AG04449 (cell line): ENCODE results near the gene SDCCAG8.

Source experiments
- CTCF ChIA-PET: fragments of 350-600 bp; formaldehyde crosslinking; extraction: SDS; loops from one replicate; lab custom pipeline; 2021; ENCODE audit warnings: antibody characterized with exemption; lab: Yijun Ruan, JAX
- POLR2A ChIA-PET: fragments of 400-600, 350-600 bp; formaldehyde crosslinking; extraction: SDS; loops from one replicate; lab custom pipeline; 2020; ENCODE audit warnings: antibody characterized with exemption, inconsistent platforms; lab: Yijun Ruan, JAX
- DNase-seq: peaks from one replicate; pipeline ENCODE4 v3.0.0-alpha.2; 2010; ENCODE audit warnings: low read depth, low spot score
- H3K4me3 ChIP-seq: 2 replicates; pipeline ENCODE4 v1.5.1; 2011; ENCODE audit warnings: low read depth, mild to moderate bottlenecking, control low read depth, low read length
- TF ChIP-seq, protein P1 (sequence below): IDR thresholded peaks from one replicate; pipeline ENCODE4 v1.5.1; 2011; ENCODE audit warnings: mild to moderate bottlenecking, moderate library complexity, low read length, control low read depth, inconsistent platforms; ENCODE audit not compliant: insufficient read depth; ENCODE audit errors: missing control alignments

Gene SDCCAG8

DNA sequence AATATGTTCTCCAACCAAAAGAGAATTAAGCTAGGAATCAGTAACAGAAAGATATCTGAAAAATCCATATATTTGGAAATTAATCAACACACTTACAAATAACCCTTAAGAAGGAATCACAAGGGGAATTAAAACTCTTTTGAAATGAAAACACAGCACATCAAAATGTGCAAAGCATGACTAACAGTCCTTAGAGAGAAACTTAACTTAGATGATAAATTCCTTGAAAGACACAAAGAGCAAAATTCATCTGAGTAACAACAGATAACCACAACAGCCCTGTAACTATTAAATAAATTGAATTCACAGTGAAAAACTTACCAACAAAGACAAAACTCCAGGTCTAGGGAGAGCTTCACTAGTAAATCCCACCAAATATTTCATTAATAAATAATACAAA is 283.8 kb downstream of the SDCCAG8 start:
- POLR2A ChIA-PET: no interaction called here
- TF ChIP-seq, protein P1, sequence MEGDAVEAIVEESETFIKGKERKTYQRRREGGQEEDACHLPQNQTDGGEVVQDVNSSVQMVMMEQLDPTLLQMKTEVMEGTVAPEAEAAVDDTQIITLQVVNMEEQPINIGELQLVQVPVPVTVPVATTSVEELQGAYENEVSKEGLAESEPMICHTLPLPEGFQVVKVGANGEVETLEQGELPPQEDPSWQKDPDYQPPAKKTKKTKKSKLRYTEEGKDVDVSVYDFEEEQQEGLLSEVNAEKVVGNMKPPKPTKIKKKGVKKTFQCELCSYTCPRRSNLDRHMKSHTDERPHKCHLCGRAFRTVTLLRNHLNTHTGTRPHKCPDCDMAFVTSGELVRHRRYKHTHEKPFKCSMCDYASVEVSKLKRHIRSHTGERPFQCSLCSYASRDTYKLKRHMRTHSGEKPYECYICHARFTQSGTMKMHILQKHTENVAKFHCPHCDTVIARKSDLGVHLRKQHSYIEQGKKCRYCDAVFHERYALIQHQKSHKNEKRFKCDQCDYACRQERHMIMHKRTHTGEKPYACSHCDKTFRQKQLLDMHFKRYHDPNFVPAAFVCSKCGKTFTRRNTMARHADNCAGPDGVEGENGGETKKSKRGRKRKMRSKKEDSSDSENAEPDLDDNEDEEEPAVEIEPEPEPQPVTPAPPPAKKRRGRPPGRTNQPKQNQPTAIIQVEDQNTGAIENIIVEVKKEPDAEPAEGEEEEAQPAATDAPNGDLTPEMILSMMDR: no peak
- DNase-seq: no peak
- CTCF ChIA-PET: no interaction called here
- no peak overlapping the region for H3K4me3 ChIP-seq

DNA sequence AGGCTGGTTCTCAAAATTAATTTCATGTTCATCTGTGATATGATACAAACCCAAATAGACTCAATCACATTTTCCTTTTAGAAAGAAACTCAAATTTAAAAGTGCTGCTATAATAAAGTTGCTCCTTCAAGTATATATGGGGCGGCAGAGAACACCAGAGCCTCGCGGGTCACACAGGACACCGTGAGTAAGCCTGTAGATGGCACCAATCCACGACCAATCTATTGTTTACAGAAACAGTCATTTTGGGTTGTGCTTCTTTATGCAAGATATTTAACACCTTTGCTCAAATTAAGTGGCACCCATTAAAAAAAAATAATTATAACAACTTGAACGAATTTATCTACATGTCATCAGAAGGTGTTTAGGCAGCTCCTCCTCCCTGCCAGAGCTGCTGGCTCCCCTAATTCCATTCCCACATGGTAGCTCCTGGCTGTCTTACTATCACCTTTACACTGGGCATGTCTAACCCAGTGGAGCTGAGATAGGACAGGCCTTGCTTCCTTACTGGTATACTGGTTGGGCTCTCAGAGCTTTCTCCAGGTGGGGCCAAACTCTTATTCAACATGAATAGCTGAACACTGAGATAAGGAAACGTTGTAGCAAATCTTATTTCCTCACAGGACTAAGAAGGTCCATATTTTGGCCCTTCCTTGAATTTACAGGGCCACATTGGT is 287.0 kb downstream of the SDCCAG8 start:
- TF ChIP-seq, protein P1: no peak
- POLR2A ChIA-PET: no interaction called here
- CTCF ChIA-PET: interaction anchor here (1.1 kb wide), 1 partner anchor 11 kb away, joined by 4 read pairs; no protein-coding TSS in a partner anchor
- DNase-seq: no peak
- H3K4me3 ChIP-seq: no peak overlapping the region

DNA sequence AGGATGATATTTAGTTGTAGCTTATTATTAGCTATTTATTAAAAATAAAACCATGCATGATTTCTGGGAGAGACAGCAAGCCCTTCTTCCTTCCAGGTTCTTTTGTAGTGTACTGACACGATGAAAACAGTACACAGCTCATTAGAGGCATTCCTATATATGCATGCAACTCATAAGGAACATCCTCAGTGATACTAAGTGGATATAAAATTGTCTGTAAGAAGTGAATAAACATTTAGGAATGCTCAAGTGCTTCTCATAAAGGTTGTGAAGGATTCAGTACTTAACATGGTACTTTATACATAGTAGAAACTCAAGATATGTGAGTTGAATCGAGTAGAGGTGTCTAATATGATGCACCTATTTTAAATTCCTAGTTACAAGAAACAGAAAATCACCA is 287.7 kb downstream of the SDCCAG8 start:
- H3K4me3 ChIP-seq: no peak overlapping the region
- DNase-seq: no peak
- CTCF ChIA-PET: interaction anchor here (1.1 kb wide), 1 partner anchor 11 kb away, joined by 4 read pairs; no protein-coding TSS in a partner anchor
- TF ChIP-seq, protein P1: no peak
- POLR2A ChIA-PET: no interaction called here

DNA sequence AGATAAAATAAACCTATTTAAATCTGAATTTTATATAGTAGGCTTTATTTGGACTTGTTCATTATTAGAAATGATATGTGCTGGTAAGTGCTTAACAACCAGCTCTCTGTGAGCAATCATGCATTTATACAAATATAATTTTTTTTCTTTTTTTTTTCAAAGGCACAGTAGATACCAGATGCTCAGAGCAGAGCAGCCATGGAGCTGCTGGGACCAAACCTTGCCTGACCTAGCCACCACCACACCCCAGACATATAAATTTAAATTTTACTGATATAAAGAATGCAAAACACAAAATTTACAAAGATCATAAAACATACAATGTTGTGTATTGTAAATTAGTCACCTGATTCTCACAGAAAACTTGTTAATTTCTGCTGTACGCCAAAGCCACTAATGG is 290.6 kb downstream of the SDCCAG8 start:
- CTCF ChIA-PET: no interaction called here
- no peak overlapping the region for H3K4me3 ChIP-seq
- POLR2A ChIA-PET: no interaction called here
- DNase-seq: no peak
- TF ChIP-seq, protein P1: no peak

DNA sequence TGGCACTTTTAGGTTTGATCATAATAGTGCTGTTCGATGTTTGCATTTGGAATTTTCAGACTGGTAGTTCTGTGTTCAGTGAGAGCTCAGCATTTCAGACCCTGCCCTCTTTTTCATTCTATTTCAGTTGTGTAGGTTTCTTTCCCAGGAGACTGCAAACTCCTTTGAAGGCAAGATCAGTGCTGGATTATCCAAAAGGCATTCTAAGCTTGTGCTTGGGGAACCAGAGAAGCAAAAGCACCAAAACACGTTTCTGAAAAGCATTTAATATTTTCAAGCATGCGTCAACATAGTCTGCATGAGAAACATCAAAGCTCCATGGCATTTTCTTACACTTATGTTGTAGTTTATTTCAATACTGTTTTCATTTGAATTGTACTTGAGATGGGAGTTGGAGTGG is 292.1 kb downstream of the SDCCAG8 start:
- no peak overlapping the region for H3K4me3 ChIP-seq
- POLR2A ChIA-PET: no interaction called here
- TF ChIP-seq, protein P1: no peak
- CTCF ChIA-PET: no interaction called here
- DNase-seq: no peak

DNA sequence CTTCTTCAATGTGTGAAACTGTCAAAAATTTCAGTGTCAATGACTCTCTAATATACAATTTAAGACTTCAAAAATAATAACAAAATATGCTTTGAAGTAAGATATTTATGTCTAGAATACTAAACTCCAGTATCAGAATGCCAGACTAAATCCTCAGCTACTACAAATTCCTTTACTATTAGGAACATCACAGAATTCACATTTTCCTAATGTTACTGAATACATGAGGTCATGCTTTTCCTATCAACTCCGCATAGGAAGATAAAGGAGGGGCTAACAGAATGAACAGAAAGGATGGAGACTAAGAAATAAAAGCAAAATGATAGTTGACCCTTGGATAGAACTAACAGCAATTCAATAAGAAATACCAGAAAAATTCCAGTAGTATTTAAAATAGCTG is 292.7 kb downstream of the SDCCAG8 start:
- TF ChIP-seq, protein P1: no peak
- DNase-seq: no peak
- ChIA-PET POLR2A (interaction anchor here (0.7 kb wide), 2 partner anchors 64 to 77 kb away, joined by 3 read pairs; no protein-coding TSS in a partner anchor), CTCF (no interaction called here)
- no peak overlapping the region for H3K4me3 ChIP-seq
